ENCODE results near the gene AMN. TPM values are rescaled to one million over a fixed set of nuclear protein-coding genes. Genes with fewer than 3 reads are reported as not detected.

Gene AMN
- total and polyA plus RNA-seq, 2 experiments from 2014 or later, result 0.69 to 1.2 TPM

DNA sequence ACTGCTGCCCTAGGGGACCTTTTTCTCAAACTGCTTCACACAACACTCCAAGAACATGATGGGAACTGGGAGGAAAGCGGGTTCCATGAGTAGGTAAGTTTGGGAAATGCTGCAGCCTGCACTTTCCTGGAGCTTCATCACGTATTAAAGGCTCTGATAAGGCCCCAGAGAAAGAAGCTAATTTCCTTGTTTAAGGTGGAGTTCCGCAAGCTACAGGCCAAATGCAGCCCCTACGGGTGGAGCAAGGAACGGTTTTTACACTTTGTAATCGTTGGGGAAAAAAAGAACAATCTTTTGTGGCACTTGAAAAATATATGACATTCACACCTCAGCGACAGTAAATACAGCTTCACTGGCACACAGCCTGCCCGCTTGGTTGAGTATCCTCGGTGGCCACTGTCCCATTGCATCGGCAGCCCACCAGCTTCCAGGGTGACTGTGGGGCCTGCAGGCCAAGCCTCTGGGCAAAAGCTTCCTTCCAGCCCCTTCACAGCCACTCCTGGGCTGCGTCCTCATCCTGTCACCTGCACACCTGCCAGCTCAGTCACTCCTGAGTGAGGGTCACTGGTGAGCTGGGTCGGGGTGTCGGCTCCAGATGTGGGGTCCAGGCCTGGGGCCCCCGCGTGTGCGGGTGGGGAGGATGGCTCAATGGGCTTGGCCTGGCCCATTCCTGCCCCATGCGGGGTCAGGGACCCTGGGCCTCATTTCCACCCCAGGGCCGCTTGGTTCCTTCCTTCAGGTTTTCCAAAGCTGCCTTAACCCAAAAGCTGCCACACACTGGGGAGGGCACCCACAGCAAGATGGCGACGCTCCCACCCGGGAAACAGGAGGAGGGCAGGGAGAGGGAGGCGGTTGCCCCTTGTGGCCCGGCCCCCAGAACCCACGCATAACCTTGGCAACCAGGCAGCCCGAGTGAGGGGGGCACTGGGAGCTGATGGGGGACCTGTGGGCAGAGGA is 2.4 kb downstream of the AMN start:
- Histone ChIP-seq H3K4me3 (no peak overlapping the region), H3K36me3 (ENCODE audit: insufficient read depth) (no peaks in the 10 kb centered on the region), H3K4me2 (no peak overlapping the region), H3K9me2 (ENCODE audit: insufficient read depth) (peaks cover 13% of the 10 kb centered on the region), H3K4me1 (ENCODE audit: insufficient read depth) (peaks cover 8% of the 10 kb centered on the region), H3F3A (replicated peaks; ENCODE audit: low read depth) (peaks cover 10% of the 10 kb centered on the region), H3K27ac (ENCODE audit: low read depth) (no peak overlapping the region), H3K79me2 (replicated peaks; ENCODE audit: insufficient read depth) (no peaks in the 10 kb centered on the region), H2AFZ (no peak overlapping the region), H4K20me1 (replicated peaks; ENCODE audit: insufficient read depth) (no peaks in the 10 kb centered on the region), H3K27me3 (ENCODE audit: insufficient read depth) (peaks cover 90% of the 10 kb centered on the region)
- H3K27ac Mint-ChIP-seq, result no peak overlapping the region
- no peaks in the 10 kb centered on the region for H3K9me3 Mint-ChIP-seq
- no peaks in the 10 kb centered on the region for H3K36me3 Mint-ChIP-seq (ENCODE audit: low read depth)
- ATAC-seq (no peak), DNase-seq (ENCODE audit: low spot score) (peak; percentile 44)
- no peak overlapping the region for H3K4me3 Mint-ChIP-seq
- H3K4me1 Mint-ChIP-seq, result peaks cover 12% of the 10 kb centered on the region
- peaks cover 52% of the 10 kb centered on the region for H3K27me3 Mint-ChIP-seq (ENCODE audit: insufficient read depth, low read depth, poor library complexity)
- TF ChIP-seq JUNB (IDR thresholded peaks at IDR 0.05; ENCODE audit: unreplicated experiment), result no peak
- TF ChIP-seq CTCF (conservative IDR thresholded peaks at IDR 0.05; ENCODE audit: low read depth in 2 of 2), result peak; percentile 17 to 31; a peak in 3 of 4 replicates

GRCh38 chr14:102925646-102926045 is 3.2 kb downstream of the AMN start:
- Histone ChIP-seq H3K36me3 (ENCODE audit: insufficient read depth) (no peaks in the 10 kb centered on the region), H3K4me3 (no peak overlapping the region), H3K27me3 (ENCODE audit: insufficient read depth) (peaks cover 97% of the 10 kb centered on the region), H4K20me1 (replicated peaks; ENCODE audit: insufficient read depth) (no peaks in the 10 kb centered on the region), H3K9me2 (ENCODE audit: insufficient read depth) (peaks cover 6% of the 10 kb centered on the region), H3K4me1 (ENCODE audit: insufficient read depth) (peaks cover 8% of the 10 kb centered on the region), H3K4me2 (peak overlapping the region; percentile 62), H2AFZ (peak overlapping the region; percentile 87), H3K79me2 (replicated peaks; ENCODE audit: insufficient read depth) (no peaks in the 10 kb centered on the region), H3F3A (replicated peaks; ENCODE audit: low read depth) (peaks cover 10% of the 10 kb centered on the region), H3K27ac (ENCODE audit: low read depth) (no peak overlapping the region)
- ATAC-seq, result no peak
- DNase-seq (ENCODE audit: low spot score), result no peak
- peak overlapping the region; percentile 3; the same call in 1 of the 3 replicates for H3K4me3 Mint-ChIP-seq
- H3K27ac Mint-ChIP-seq, result no peak overlapping the region
- no peak for TF ChIP-seq EZH2phosphoT487 (IDR thresholded peaks at IDR 0.05; ENCODE audit: unreplicated experiment)
- no peak for TF ChIP-seq JUNB (IDR thresholded peaks at IDR 0.05; ENCODE audit: unreplicated experiment)
- TF ChIP-seq REST (IDR thresholded peaks at IDR 0.05; ENCODE audit: unreplicated experiment), result no peak
- no peak for TF ChIP-seq ZNF331 (CRISPR knock-in tag; IDR thresholded peaks at IDR 0.05; ENCODE audit: low read depth)
- no peak for TF ChIP-seq ZNF114 (CRISPR knock-in tag; IDR thresholded peaks at IDR 0.05)
- H3K36me3 Mint-ChIP-seq (ENCODE audit: low read depth), result no peaks in the 10 kb centered on the region
- H3K27me3 Mint-ChIP-seq (ENCODE audit: insufficient read depth, low read depth, poor library complexity), result peaks cover 54% of the 10 kb centered on the region
- no peaks in the 10 kb centered on the region for H3K9me3 Mint-ChIP-seq
- H3K4me1 Mint-ChIP-seq, result peaks cover 12% of the 10 kb centered on the region

All from GM23338 (cell line).